Right renal pelvis (tissue), 4 donors: ENCODE results near the gene KCNN4. TPM values are rescaled to one million over a fixed set of nuclear protein-coding genes. Genes with fewer than 3 reads are reported as not detected.

Source experiments
- DNase-seq, 4 donors: peaks; one replicate each; pipeline ENCODE4 v3.0.0-alpha.2; 2013; ENCODE audit warnings: low read depth in 4 of 4, low spot score in 3 of 4, missing footprints in 1 of 4
- polyA plus RNA-seq, 4 donors: library from polyadenylated mRNA; unstranded; fragments of 120-200 nt; gene quantifications; one replicate each; pipeline ENCODE4 v1.2.1, GENCODE V29; 2013; ENCODE audit not compliant: insufficient read length in 4 of 4

The KCNN4 gene
- polyA plus RNA-seq, 4 donors, result 1.4 to 3.8 (median 1.6) TPM

DNA sequence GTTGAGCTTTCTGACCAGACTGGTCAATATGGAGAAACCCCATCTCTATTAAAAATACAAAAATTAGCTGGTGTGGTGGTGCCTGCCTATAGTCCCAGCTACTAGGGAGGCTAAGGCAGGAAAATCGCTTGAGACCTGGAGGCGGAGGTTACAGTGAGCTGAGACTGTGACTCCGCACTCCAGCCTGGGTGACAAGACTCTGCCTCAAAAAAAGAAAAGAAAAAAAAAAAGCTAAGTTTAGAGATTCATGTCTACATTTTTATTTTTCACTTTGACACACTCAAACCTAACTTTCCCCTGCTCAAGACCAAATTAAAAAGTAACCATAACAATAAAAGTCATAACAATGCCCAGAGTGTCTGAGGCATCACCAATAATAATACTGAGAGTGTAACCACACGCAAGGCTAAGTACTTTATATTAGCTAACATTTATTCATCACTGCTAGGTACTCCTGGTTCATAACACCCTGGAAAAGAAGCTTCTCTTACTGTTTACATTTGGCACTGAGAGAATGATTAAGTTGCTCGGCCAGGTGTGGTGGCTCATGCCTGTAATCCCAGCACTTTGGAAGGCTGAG lies 59.2 kb downstream of the KCNN4 start:
- DNase-seq, result no peak

DNA sequence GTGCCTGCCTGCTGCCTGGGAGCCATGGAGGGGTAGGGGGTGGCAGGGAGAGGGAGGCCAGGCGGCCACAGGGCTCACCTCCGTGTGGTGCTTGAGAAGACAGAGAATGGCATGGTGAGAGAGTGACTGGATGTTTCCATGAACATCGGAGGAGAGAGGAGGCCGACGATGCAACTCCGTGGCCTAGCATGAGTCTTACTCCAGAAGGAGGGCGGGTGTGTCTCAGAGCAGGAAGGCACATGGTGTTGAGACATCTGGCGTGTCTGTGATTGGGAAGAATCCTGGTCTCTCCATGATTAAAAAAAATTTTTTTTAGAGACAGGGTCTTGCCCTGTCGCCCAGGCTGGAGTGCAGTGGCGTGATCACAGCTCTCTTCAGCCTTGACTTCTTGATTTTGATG lies 59.8 kb downstream of the KCNN4 start:
- no peak for DNase-seq

- DNase-seq, result no peak
Observed at GRCh38 chr19:43719918-43720317, 60.9 kb downstream of the KCNN4 start.

DNA sequence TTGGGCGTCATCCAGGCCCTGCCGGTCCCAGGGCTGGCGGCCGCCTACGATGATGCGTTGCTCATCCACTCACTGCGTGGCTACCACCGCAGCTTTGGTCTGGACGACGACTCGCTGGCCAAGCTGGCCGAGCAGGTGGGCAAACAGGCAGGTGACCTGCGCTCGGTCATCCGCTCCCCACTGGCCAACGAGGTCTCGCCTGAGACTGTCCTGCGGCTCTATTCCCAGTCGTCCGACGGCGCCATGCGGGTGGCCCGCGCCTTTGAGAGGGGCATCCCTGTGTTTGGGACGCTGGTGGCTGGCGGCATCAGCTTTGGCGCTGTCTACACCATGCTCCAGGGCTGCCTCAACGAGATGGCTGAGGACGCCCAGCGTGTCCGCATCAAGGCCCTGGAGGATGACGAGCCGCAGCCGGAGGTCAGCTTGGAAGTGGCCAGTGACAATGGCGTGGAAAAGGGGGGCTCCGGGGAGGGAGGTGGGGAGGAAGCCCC lies 61.4 kb downstream of the KCNN4 start:
- no peak for DNase-seq

GRCh38 chr19:43718627-43719377 lies 62.0 kb downstream of the KCNN4 start:
- DNase-seq, result no peak

Other genes with a start within 250 kb of the KCNN4 start
- gene ZNF575, start 247.8 kb downstream of the KCNN4 start, polyA plus RNA-seq, result 1 to 10 TPM; 1.9 to 2.6 (median 2.0) TPM
- gene XRCC1, start 205.4 kb downstream of the KCNN4 start, polyA plus RNA-seq, result 10 to 100 TPM; 56.7 to 71.0 (median 66.6) TPM
- gene PINLYP, start 205.2 kb downstream of the KCNN4 start, polyA plus RNA-seq, result 10 to 100 TPM; 17.4 to 19.4 (median 18.7) TPM
- gene IRGQ, start 184.8 kb downstream of the KCNN4 start, polyA plus RNA-seq, result 10 to 100 TPM; 12.1 to 16.4 (median 13.2) TPM
- 10 to 100 TPM; 10.9 to 16.7 (median 11.6) TPM for gene ZNF576, start 184.4 kb downstream of the KCNN4 start, polyA plus RNA-seq
- gene SRRM5, start 168.9 kb downstream of the KCNN4 start, polyA plus RNA-seq, result 1 to 10 TPM in 1 of 4 donors, under 1 TPM in 3; 0.61 to 1.2 (median 0.72) TPM
- 100 to 1,000 TPM in 1 of 4 donors, 10 to 100 TPM in 3; 76.5 to 141 (median 91.1) TPM for gene ZNF428, start 161.3 kb downstream of the KCNN4 start, polyA plus RNA-seq
- gene CADM4, start 141.1 kb downstream of the KCNN4 start, polyA plus RNA-seq, result 10 to 100 TPM; 44.9 to 65.8 (median 49.0) TPM
- gene PLAUR, start 110.8 kb downstream of the KCNN4 start, polyA plus RNA-seq, result 1 to 10 TPM; 6.3 to 9.5 (median 8.5) TPM
- gene IRGC, start 64.9 kb downstream of the KCNN4 start, polyA plus RNA-seq, result not detected
- gene SMG9, start 26.0 kb downstream of the KCNN4 start, polyA plus RNA-seq, result 10 to 100 TPM; 42.7 to 55.7 (median 48.0) TPM
- under 1 TPM; 0.14 to 0.37 (median 0.31) TPM for gene LYPD5, start 21.5 kb upstream of the KCNN4 start, polyA plus RNA-seq
- 10 to 100 TPM in 3 of 4 donors, 1 to 10 TPM in 1; 9.7 to 16.1 (median 15.0) TPM for gene ZNF283, start 46.3 kb upstream of the KCNN4 start, polyA plus RNA-seq
- gene ZNF404, start 103.0 kb upstream of the KCNN4 start, polyA plus RNA-seq, result 10 to 100 TPM in 3 of 4 donors, 1 to 10 TPM in 1; 8.1 to 15.2 (median 13.3) TPM
- gene ZNF45, start 154.3 kb upstream of the KCNN4 start, polyA plus RNA-seq, result 10 to 100 TPM; 24.0 to 31.1 (median 28.2) TPM
- 1 to 10 TPM; 4.6 to 6.8 (median 5.4) TPM for gene ZNF221, start 170.3 kb upstream of the KCNN4 start, polyA plus RNA-seq
- 10 to 100 TPM; 12.3 to 17.4 (median 15.6) TPM for gene ZNF155, start 203.2 kb upstream of the KCNN4 start, polyA plus RNA-seq
- 1 to 10 TPM; 5.1 to 8.0 (median 7.3) TPM for gene ZNF230, start 222.0 kb upstream of the KCNN4 start, polyA plus RNA-seq
- gene ZNF222, start 244.4 kb upstream of the KCNN4 start, polyA plus RNA-seq, result 10 to 100 TPM in 2 of 4 donors, 1 to 10 TPM in 2; 8.4 to 12.3 (median 10.1) TPM